ENCODE measurements around the gene MEGF11.

DNA sequence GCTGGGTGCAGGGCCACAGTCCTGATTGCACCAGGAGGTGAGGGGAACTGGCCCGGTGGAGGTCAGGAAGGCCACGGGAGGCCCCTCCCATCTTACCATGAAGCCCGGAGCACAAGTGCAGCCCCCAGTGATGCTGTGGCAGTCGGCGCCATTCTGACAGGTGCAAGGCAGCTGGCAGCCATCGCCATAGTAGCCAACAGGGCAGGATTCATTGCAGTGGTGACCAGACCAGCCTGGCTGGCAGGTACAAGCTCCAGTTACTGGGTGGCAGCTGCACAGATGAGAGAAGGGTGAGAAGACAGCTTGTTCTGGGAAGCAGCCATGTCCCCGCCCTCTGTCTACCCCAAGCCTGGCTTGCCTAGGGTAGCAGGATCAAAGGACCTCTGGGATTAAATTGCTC is 296.1 kb downstream of the MEGF11 start:
- TF ChIP-seq ZNF140 (tag by site-specific recombination; IDR thresholded peaks at IDR 0.05) (no peak), RBAK (tag by site-specific recombination; IDR thresholded peaks at IDR 0.05) (no peak), ZNF24 (tag by site-specific recombination; IDR thresholded peaks at IDR 0.05) (no peak), YY1 (tag by site-specific recombination; IDR thresholded peaks at IDR 0.05) (no peak), ZBTB20 (tag by site-specific recombination; IDR thresholded peaks at IDR 0.05) (no peak), ZBTB7A (tag by site-specific recombination; IDR thresholded peaks at IDR 0.05; ENCODE audit: low read depth) (no peak)
- TF ChIP-seq, protein P1, sequence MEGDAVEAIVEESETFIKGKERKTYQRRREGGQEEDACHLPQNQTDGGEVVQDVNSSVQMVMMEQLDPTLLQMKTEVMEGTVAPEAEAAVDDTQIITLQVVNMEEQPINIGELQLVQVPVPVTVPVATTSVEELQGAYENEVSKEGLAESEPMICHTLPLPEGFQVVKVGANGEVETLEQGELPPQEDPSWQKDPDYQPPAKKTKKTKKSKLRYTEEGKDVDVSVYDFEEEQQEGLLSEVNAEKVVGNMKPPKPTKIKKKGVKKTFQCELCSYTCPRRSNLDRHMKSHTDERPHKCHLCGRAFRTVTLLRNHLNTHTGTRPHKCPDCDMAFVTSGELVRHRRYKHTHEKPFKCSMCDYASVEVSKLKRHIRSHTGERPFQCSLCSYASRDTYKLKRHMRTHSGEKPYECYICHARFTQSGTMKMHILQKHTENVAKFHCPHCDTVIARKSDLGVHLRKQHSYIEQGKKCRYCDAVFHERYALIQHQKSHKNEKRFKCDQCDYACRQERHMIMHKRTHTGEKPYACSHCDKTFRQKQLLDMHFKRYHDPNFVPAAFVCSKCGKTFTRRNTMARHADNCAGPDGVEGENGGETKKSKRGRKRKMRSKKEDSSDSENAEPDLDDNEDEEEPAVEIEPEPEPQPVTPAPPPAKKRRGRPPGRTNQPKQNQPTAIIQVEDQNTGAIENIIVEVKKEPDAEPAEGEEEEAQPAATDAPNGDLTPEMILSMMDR (tag by site-specific recombination; IDR thresholded peaks at IDR 0.05): no peak
